SK-N-SH (cell line): ENCODE data around the gene TCHHL1.

Source experiments
- CTCF ChIP-seq: fragments of 200-600 bp; sonication (generic); IDR thresholded peaks from 2 replicates; pipeline ENCODE4 v1.6.1; 2017; ENCODE audit warnings: antibody characterized with exemption, mild to moderate bottlenecking, moderate library complexity
- EP300 ChIP-seq, 2 experiments: IDR thresholded peaks; 2 replicates each; pipeline versions ENCODE4 v1.4.0 to v1.6.1; 2012; ENCODE audit warnings: borderline replicate concordance in 1 of 2, low read depth in 1 of 2, low read length in 1 of 2
- EZH2phosphoT487 ChIP-seq: fragments of 200-600 bp; sonication (generic); IDR thresholded peaks from 2 replicates; pipeline ENCODE4 v1.6.1; 2017; ENCODE audit warnings: low read depth, mixed run types, mild to moderate bottlenecking, antibody characterized with exemption, moderate library complexity, borderline replicate concordance
- FOXM1 ChIP-seq: IDR thresholded peaks from 2 replicates; pipeline ENCODE4 v1.4.0; 2012; ENCODE audit warnings: low read depth, mild to moderate bottlenecking

GRCh38 chr1:152071123-152071522, 17.7 kb downstream of the TCHHL1 start:
- no peak for TF ChIP-seq EZH2phosphoT487
- no peak for TF ChIP-seq CTCF
- TF ChIP-seq EP300 (IDR thresholded peaks at IDR 0.05; ENCODE audit: borderline replicate concordance in 1 of 2, low read depth in 1 of 2, low read length in 1 of 2): no peak
- no peak for TF ChIP-seq FOXM1
